ENCODE measurements around the gene PPP1R27. TPM values are rescaled to one million over a fixed set of nuclear protein-coding genes. Genes with fewer than 3 reads are reported as not detected.
A peak's percentile ranks its signal among the peaks of the same experiment; 100 is the strongest.
"Not testable (repeated sequence)": the region's sequence is repeated elsewhere in the genome, so short reads cannot be mapped to it uniquely, and the experiment has no call there.

Gene PPP1R27
- total RNA-seq, 1 experiment from 2014 or later: 0.47 TPM

GRCh38 chr17:81842378-81842724, 7.5 kb upstream of the PPP1R27 start:
- no peak for DNase-seq (ENCODE audit: low read depth)

DNA sequence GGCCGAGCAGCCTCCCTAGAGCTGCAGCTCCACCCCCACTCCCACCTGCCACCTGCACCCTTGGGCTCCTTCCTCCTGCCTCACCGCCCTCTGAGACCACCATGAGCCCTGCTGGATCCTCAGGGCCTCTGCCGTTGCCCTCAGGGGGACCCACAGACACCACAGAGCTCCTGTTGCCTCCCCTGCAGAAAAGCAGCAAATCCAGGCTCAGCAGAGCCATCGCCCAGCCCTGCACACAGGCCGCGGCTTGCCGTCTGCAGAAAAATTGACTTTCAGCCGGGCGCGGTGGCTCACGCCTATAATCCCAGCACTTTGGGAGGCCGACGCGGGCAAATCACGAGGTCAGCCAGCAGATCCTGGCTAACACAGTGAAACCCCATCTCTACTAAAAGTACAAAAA, 7.0 kb upstream of the PPP1R27 start:
- no peak for DNase-seq (ENCODE audit: low read depth)

GRCh38 chr17:81840826-81841778, 6.3 kb upstream of the PPP1R27 start:
- no peak for DNase-seq (ENCODE audit: low read depth)

DNA sequence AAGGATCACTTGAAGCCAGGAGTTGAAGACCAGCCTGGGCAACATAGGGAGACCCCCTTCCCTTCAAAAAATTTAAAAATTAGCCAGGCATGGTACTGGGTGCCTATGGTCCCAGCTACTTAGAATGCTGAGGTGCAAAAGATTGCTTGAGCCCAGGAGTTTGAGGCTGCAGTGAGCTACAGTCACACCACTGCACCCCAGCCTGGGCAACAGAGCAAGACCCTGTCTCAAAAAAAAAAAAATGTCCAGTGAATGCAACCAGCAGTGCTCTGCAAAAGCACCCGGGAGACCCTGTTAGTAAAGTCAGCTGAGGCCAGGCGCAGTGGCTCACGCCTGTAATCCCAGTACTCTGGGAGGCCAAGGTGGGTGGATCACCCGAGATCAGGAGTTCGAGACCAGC, 5.2 kb upstream of the PPP1R27 start:
- not testable (repeated sequence) for DNase-seq (ENCODE audit: low read depth)

DNA sequence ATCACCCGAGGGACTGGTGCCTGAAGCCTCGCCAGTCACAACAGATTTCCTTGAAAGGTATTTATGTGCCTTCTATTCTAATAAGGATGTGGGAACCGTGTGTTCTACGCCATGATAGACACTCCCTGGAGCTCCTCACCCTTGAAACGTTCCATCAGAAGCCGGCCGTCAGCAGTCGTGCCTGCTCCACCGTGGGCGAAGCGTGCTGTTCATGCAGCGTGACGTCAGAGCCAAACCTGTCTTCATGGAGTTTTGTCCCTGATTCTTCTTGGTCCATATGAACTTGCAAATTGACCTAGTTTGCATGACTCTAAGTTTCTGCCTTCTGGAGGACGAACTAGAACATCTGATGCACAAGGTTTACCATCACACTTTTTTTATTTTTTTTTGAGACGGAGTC, 4.5 kb upstream of the PPP1R27 start:
- no peak for DNase-seq (ENCODE audit: low read depth)

- DNase-seq (ENCODE audit: low read depth): no peak
These were observed 4.0 kb upstream of the PPP1R27 start for GRCh38 chr17:81838753-81839255.

DNA sequence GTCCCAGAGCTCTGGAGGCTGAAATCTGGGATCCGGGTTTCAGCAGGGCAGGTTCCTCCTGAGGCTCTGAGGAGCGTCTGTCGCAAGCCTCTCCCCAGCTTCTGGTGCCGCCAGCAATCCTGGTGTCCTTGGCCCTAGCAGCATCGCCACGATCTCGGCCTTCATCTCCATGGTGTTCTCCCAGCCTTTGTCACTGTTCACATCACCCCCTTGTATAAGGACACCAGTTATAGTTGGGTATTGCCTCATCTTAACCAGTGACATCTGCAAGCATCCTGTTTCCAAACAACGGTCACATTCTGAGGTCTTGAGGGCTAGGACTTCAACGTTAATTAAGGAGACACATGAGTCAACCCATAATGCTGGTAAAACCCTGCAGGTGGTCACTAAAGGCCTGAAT, 2.8 kb upstream of the PPP1R27 start:
- DNase-seq (ENCODE audit: low read depth): no peak

DNA sequence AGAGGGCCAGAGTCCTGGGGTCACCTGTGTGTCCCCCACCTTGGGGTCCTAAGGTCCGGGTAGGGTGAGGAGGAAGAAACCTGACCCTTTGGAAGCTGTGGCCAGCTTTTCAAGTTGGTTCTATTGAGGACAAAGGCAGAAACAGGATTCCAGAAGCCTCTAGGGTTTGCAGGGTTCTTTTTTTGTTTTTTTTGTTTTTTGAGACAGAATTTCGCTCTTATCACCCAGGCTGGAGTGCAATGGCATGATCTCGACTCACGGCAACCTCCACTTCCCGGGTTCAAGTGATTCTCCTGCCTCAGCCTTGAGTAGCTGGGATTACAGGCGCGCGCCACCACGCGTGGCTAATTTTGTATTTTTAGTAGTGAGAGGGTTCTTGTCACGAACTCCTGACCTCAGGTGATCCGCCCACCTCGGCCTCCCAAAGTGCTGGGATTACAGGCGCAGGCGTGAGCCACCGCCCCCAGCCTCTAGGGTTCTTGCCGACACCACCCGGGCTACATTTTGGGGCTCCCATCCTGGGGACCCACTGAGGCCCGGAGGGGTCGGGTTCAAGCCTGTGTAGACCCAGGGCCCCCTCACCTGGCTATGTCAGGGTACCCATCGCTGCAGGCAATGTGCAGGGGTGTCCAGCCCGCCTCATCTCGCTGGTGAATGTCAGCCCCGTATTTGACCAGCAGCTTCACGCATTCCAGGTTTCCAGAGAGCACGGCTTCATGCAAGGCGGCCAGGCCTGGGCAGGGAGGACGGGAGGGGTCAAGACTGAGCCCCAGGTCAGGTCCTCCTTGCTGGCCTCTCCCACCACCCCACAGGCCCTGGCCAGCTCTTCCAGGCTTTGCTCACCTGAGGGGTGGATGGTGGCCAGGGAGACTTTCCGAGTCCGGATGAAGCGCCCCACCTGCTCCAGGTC, 674 bp downstream of the PPP1R27 start:
- DNase-seq (ENCODE audit: low read depth): no peak

GRCh38 chr17:81833160-81833920, 1.5 kb downstream of the PPP1R27 start, which contains the start of gene MCRIP1:
Gene MCRIP1 (minus strand): TSS chr17:81833291. CDS start chr17:81824506, 8,785 bp downstream.
- peak; percentile 80 for DNase-seq (ENCODE audit: low read depth)

GRCh38 chr17:81832608-81833159, 2.2 kb downstream of the PPP1R27 start:
- DNase-seq (ENCODE audit: low read depth): no peak

DNA sequence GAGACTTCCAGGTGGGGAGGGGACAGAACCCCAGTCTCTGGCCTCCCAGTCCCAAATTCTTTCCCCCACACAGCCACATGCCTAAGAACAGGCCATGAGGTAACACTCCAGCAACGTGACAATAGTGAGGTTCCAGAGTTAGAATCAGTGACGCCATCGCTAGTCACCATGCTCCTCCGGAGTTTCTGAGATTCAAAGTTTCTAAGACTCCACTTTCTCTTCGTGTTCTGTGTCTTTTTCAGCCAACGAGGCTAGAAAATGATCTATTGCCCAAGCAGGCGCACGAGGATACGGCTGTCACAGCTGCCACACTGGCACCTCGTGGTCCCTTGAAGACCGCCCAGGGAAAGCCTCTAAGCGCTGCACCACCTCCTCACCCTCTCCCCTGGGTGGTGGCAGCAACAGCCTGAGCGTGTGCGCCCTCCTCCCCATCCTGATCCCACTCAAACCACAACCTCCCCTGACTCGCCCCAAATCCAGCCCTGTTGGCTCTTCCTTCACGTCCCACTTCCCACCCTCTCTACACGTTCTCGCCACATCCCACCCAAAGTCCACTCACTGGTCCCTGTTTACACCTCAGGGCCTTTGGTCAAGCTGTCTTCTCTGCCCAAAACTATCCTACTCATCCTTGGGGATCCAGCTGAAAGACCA, 2.8 kb downstream of the PPP1R27 start:
- DNase-seq (ENCODE audit: low read depth): peak; percentile 32

- no peak for DNase-seq (ENCODE audit: low read depth)
These were observed 3.3 kb downstream of the PPP1R27 start for GRCh38 chr17:81831563-81831956.

DNA sequence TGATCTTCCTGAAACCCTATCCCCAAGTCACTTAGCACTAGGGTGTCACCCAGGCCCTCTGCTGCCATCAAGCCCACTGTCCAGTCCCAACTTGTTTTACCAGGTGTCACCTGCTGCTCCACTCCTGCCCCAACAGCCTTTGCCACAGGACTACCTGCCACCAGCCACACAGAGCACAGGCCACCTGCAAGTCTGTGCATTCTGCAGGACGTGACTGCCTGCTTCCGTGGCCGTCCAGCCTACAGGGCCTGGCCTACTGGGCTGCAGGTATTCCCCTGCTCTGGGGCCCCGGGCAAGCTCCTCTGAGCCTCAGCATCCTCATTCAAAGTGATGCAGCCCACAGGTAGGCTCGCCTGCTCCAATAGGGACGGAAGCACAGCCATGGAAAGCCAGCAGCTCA, 5.0 kb downstream of the PPP1R27 start:
- DNase-seq (ENCODE audit: low read depth): no peak

GRCh38 chr17:81828656-81829055, 6.2 kb downstream of the PPP1R27 start:
- DNase-seq (ENCODE audit: low read depth): no peak

DNA sequence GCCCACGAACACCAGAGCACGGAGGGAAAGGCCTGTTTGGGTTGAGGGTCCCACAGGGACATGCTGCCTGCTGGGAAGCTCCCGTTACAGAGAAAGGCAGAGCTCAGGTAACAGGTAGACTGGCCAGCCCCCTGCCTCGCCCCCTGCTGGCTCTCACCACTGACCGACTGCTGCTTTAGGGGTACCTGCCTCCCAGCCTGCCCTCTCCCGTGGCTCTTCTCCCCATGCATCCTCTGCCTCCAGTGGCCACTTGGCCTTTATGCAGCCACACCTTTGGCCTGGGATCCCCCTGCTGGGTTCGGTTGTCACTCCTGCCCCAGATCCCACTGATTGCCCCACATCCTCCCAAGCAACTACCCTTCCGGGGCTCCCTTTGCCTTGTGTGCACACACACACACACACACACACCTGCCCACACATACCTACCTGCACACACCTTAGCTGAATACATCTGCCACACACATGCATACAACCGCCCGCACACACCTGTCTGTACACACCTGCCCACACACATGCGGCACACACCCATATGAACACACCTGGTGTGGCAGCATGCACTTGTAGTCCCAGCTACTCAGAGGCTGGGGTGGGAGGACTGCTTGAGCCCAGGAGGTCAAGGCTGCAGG, 8.9 kb downstream of the PPP1R27 start:
- no peak for DNase-seq (ENCODE audit: low read depth)

DNA sequence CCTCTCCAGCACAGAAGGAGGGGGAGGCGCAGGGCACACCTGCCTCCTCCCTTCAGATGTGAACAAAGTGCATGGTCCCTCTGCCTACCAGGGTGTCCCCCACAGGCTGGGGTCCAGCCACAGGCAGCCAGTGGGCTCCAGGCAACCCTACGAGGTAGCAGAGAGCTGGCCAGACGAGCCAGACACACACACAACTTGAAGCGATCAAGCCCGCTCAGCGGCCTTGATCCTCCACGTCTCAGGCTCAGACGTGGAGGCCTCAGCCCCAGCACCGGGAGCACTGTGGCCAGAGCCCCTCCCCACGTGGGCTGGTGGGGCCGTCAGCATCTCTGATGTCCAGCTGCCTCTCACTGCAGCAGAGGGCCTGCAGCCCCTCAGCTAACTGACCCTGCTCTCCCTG, 10.3 kb downstream of the PPP1R27 start:
- DNase-seq (ENCODE audit: low read depth): no peak

DNA sequence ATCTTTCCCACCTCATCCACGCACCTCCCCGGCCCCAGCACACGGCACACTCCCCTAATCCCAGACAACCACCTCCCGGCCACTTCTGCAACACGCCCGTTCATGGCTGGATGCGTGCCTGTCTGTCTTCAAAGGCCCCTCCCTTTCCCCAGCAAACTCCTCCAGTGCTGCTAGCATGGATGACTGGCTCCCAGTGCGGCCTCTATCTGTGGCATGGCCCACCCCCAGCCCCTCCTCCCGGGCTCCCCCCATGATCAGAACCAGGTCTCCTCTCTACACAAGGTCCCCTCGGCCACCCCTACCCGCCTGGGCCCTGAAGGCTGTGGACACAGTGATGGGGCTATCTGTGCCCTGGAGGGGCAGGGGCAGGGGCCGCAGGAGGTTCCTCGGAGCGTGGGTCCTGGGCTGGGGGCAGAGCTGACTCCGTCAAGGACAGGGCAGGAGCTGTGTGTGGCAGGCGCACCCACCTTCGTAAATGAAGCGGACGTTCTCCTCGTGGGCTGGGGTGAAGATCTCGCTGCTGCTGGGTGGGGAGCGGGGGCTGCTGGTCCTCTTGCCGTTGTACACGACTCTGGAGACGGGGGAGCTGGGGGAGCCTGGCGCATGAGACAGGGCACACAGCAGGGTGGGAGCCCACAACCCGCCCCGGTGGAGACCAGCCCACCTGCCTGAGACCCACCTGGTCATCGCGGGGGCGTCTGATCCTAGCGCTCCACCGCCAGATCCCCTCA, 10.9 kb downstream of the PPP1R27 start:
- no peak for DNase-seq (ENCODE audit: low read depth)

- DNase-seq (ENCODE audit: low read depth): no peak
These were observed 11.6 kb downstream of the PPP1R27 start for GRCh38 chr17:81822996-81823819.

All from HT1080 (cell line).